ENCODE measurements around the gene HNRNPA3. TPM values are rescaled to one million over a fixed set of nuclear protein-coding genes. Genes with fewer than 3 reads are reported as not detected.

The HNRNPA3 gene
- total and polyA plus RNA-seq, 8 donors: 151 to 688 (median 547) TPM

DNA sequence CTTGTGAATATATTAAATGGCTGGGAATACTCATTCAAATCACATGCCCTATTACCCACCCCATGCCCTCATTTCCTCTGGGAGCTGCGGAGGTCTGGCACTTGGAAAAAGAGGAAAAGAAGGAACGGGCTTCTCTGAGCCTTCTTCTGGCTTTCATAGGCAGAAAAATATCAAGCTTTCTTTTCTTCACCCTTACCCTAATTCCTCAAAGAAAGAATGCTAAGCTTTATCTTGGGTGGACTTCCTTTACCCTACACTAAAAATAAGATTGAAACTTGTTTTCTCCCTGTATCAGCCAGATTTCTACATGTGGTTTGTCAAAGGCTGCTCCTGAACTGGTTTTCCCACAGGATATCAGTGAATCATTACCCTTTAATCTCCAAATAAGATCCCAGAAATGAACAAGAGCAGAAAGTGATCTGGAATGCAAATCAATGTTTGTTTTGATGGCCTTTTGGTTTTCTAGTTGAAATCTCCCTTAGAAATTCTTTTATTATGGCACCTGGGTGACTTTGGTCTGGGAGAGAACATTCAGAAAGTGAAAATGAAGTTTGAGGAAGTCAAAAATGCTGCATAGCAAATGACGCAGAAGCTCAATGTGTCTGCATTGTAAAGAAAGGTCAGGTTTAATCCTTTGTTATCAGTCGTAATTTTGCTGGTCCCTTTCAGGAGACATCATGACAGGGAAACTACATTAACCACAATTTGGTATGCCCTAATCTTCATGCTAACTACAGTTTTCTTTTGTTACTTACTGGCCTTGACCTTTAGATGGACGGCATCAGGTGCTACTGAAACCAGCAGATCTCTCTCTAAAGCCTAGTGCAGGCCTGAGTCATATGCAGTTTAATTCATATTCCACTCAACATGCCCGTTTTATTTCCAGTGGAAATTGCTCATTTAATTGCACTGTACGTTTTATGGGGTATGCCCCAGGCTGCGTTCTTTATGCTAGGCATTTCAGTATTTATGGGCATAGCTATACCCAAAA is 46.6 kb upstream of the HNRNPA3 start:
- Histone ChIP-seq H3K36me3 (no peaks in the 10 kb centered on the region), H3K27ac (peak overlapping the region; percentile 80 to 89), H3K27me3 (no peaks in the 10 kb centered on the region), H3K4me1 (peaks cover 12 to 28% of the 10 kb centered on the region in 2 donors), H3K4me3 (peak overlapping the region in 1 of 2 donors; percentile 31), H3K9me3 (no peaks in the 10 kb centered on the region)
- ATAC-seq: peak; percentile 14
- intact Hi-C loops (cut with DNase I): loop anchor here in 1 of 2 donors (10.0 kb wide), 3 partner anchors 99 to 589 kb away; partner anchors contain the start of gene NFE2L2
- peak in 1 of 4 donors; percentile 32 for DNase-seq
- TF ChIP-seq, protein P1, sequence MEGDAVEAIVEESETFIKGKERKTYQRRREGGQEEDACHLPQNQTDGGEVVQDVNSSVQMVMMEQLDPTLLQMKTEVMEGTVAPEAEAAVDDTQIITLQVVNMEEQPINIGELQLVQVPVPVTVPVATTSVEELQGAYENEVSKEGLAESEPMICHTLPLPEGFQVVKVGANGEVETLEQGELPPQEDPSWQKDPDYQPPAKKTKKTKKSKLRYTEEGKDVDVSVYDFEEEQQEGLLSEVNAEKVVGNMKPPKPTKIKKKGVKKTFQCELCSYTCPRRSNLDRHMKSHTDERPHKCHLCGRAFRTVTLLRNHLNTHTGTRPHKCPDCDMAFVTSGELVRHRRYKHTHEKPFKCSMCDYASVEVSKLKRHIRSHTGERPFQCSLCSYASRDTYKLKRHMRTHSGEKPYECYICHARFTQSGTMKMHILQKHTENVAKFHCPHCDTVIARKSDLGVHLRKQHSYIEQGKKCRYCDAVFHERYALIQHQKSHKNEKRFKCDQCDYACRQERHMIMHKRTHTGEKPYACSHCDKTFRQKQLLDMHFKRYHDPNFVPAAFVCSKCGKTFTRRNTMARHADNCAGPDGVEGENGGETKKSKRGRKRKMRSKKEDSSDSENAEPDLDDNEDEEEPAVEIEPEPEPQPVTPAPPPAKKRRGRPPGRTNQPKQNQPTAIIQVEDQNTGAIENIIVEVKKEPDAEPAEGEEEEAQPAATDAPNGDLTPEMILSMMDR (IDR thresholded peaks at IDR 0.05): no peak

DNA sequence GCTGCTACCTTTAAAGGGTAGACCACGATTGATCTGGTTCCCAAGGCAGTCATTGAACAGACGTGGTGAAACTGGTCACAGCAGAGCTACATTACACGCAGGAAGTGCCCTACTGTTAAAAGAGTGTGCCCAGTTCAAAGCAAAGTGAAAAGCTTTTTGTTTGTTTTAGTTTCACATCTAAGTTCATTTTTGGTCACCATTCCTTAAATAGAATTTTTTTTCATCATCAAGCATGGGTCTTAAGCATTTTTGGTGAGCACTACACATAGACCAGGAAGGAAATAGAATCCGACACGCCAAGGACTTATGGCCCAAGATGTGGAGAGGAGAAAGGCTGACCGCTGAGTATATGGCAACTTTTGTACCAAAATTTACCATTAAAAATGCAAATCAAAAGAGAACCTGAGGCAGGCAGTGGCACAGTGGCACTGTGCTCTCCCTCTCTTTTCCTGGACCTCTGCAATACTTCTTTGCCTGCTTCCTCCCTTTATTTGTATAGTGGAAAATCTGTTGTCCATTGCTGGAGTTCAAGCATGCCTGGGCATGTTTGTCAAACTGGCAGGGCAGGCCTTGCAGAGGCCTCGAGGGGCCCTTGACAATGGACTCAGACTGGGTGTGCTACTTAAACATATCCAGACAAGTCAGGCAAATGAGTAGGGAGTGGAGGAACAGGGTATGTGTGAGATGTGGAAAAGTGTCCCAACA is 42.6 kb upstream of the HNRNPA3 start:
- DNase-seq: peak in 2 of 4 donors; percentile 68 to 79
- H3K9me3 ChIP-seq: no peaks in the 10 kb centered on the region
- TF ChIP-seq, protein P1 (IDR thresholded peaks at IDR 0.05): no peak
- H3K27me3 ChIP-seq: no peaks in the 10 kb centered on the region
- peak; percentile 85 for ATAC-seq
- H3K36me3 ChIP-seq: no peaks in the 10 kb centered on the region
- intact Hi-C loops (cut with DNase I): loop anchor here in 1 of 2 donors (10.0 kb wide), 3 partner anchors 95 to 585 kb away; partner anchors contain the start of gene NFE2L2
- H3K27ac ChIP-seq: peak overlapping the region; percentile 59 to 71
- H3K4me3 ChIP-seq: no peak overlapping the region
- H3K4me1 ChIP-seq: peaks cover 17 to 28% of the 10 kb centered on the region in 2 donors

- intact Hi-C loops (cut with DNase I): no loop called here
- Histone ChIP-seq H3K4me3 (no peak overlapping the region), H3K27me3 (no peaks in the 10 kb centered on the region), H3K36me3 (no peaks in the 10 kb centered on the region), H3K9me3 (no peaks in the 10 kb centered on the region), H3K4me1 (peaks cover 11 to 14% of the 10 kb centered on the region in 2 donors), H3K27ac (peak overlapping the region in 1 of 2 donors; percentile 71)
- ATAC-seq (peak; percentile 20), DNase-seq (peak in 1 of 4 donors; percentile 21)
- TF ChIP-seq, protein P1 (IDR thresholded peaks at IDR 0.05): no peak
Observed at GRCh38 chr2:177171418-177171865, 41.2 kb upstream of the HNRNPA3 start.

GRCh38 chr2:177172034-177172880 is 40.3 kb upstream of the HNRNPA3 start:
- TF ChIP-seq, protein P1 (IDR thresholded peaks at IDR 0.05): no peak
- H3K27ac ChIP-seq: peak overlapping the region in 1 of 2 donors; percentile 71
- ATAC-seq (no peak), DNase-seq (no peak)
- no peak overlapping the region for H3K4me3 ChIP-seq
- H3K36me3 ChIP-seq: no peaks in the 10 kb centered on the region
- no peaks in the 10 kb centered on the region for H3K27me3 ChIP-seq
- no peaks in the 10 kb centered on the region for H3K9me3 ChIP-seq
- intact Hi-C loops (cut with DNase I): no loop called here
- peaks cover 11 to 13% of the 10 kb centered on the region in 2 donors for H3K4me1 ChIP-seq

Measured in left lung (tissue), 10 donors.